D341Med (cell line): ENCODE measurements around the gene PVALB.
"Not testable (repeated sequence)": the region's sequence is repeated elsewhere in the genome, so short reads cannot be mapped to it uniquely, and the experiment has no call there.

ENCODE experiments used
- DNase-seq: peaks from one replicate; pipeline ENCODE4 v3.0.0; 2012; ENCODE audit warnings: low spot score

PVALB gene

GRCh38 chr22:36756746-36757655 is 59.8 kb downstream of the PVALB start:
- DNase-seq, result no peak

GRCh38 chr22:36756031-36756430 is 60.8 kb downstream of the PVALB start:
- no peak for DNase-seq

- DNase-seq, result no peak
Observed at GRCh38 chr22:36755316-36755715, 61.5 kb downstream of the PVALB start.

- DNase-seq, result not testable (repeated sequence)
Observed at GRCh38 chr22:36754881-36755280, 62.0 kb downstream of the PVALB start.

GRCh38 chr22:36753916-36754315 is 62.9 kb downstream of the PVALB start:
- DNase-seq, result no peak

GRCh38 chr22:36753120-36753802 is 63.6 kb downstream of the PVALB start:
- DNase-seq, result no peak
